ENCODE results near the gene CMTM7. TPM values are rescaled to one million over a fixed set of nuclear protein-coding genes. Genes with fewer than 3 reads are reported as not detected.
"Not testable (repeated sequence)": the region's sequence is repeated elsewhere in the genome, so short reads cannot be mapped to it uniquely, and the experiment has no call there.

Gene CMTM7
- total RNA-seq, 2 experiments from 2014 or later = 45.3 to 49.0 TPM

DNA sequence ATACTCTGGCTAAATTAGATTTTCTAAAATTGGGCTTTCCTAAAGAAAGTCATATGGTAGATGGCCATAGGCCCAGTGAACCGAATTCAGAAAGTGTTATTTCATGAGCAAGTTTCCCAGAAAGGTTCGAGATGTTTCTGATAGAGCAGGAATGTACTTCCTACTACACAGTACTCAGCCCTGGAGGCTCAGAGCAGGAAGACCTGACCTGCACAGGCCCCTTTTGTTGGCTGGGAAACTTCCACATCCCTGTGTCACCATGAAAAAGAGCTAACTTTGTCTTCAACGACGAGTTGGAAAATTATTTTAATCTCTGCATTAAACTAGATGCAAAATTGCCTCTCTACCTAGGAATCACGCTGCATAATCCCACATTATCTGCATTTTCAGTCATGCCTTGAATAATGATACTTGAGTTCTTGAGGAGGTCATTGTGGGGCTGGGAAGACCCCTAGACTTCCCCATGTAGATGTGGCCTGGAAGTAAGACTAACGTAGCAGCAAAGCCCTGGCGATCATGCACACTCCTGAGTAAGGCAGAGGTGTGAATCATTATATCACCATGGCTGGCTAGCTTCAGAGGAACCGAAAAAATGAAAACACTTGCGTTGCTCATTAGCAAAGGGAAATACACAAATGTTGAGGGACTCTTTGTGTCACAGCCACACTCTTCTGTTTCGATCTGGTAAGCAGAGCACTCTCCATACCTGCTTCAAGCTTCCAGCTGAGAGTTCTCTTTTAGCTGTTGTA is 47.1 kb downstream of the CMTM7 start:
- H3K4me3 Mint-ChIP-seq = peak overlapping the region; percentile 54
- POLR2A ChIA-PET = interaction anchor here (0.8 to 3.8 kb wide), 8 partner anchors 10 to 38 kb away, joined by 3 to 14 read pairs (median 5); no protein-coding TSS in a partner anchor
- H3K4me1 Mint-ChIP-seq = peaks cover 51% of the 10 kb centered on the region
- peaks cover 21% of the 10 kb centered on the region for H3K36me3 Mint-ChIP-seq
- no peaks in the 10 kb centered on the region for H3K9me3 Mint-ChIP-seq
- H3K27ac Mint-ChIP-seq = peak overlapping the region; percentile 91
- ATAC-seq (ENCODE audit: low read depth) = peak; percentile 31
- H3K27me3 Mint-ChIP-seq = no peaks in the 10 kb centered on the region
- DNase-seq = no peak

DNA sequence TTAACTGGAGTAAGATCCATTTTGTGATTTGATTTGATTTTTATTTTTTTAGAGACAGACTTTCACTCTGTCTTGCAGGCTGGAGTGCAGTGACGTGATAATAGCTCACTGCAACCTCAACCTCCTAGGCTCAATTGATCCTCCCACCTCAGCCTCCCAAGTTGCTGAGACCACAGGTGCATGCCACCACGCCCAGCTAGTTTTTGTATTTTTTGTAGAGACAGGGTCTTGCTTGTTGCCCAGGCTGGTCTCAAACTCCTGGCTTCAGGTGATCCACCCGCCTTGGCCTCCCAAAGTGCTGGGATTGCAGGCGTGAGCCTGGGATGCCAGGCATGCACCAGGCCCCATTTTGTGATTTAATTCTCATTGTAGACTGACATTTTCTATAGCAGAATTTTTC is 47.8 kb downstream of the CMTM7 start:
- Mint-ChIP-seq H3K27ac (peak overlapping the region; percentile 91), H3K36me3 (peaks cover 25% of the 10 kb centered on the region), H3K4me3 (peak overlapping the region; percentile 54), H3K4me1 (peaks cover 55% of the 10 kb centered on the region)
- DNase-seq; H3K9me3 Mint-ChIP-seq; ATAC-seq (ENCODE audit: low read depth); H3K27me3 Mint-ChIP-seq: not testable (repeated sequence)
- POLR2A ChIA-PET = interaction anchor here (0.8 to 3.8 kb wide), 6 partner anchors 12 to 39 kb away, joined by 3 to 14 read pairs (median 7); no protein-coding TSS in a partner anchor

DNA sequence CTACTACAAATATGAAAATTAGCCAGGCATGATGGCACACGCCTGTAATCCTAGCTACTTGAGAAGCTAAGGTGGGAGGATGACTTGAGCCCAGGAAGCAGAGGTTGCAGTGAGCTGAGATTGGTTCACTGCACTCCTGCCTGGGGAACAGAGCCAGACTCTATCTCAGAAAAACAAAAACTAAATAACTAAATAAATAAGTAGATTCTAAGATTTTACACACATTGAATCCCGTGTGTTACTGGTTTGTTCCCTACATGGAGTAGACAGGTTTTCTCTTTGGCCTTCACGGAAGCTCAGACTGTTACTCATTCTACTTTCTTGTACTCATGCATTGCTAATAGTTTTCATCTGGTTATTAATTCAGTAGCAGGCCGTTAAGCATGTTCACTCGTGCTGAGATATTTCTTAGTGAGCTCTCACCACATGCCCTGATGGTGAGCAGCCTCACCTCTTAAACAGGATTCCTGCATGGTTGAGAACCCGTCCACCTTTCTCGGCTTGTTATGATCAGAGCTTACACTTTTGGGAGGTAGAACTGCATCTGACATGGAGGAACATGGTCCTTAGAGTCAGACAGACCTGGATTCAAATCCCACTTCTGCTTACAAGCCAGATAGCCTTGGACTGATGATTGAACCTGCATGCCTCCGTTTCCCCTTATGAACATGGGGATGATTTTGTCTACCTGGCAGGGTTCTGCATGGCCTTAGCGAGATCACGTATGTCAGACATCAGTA is 49.1 kb downstream of the CMTM7 start:
- H3K27me3 Mint-ChIP-seq = no peaks in the 10 kb centered on the region
- POLR2A ChIA-PET = interaction anchor here (3.8 kb wide), 1 partner anchor 19 kb away, joined by 14 read pairs; no protein-coding TSS in a partner anchor
- no peak overlapping the region for H3K27ac Mint-ChIP-seq
- DNase-seq (no peak), ATAC-seq (ENCODE audit: low read depth) (no peak)
- H3K36me3 Mint-ChIP-seq = peaks cover 33% of the 10 kb centered on the region
- no peak overlapping the region for H3K4me3 Mint-ChIP-seq
- H3K4me1 Mint-ChIP-seq = peaks cover 52% of the 10 kb centered on the region
- H3K9me3 Mint-ChIP-seq = peaks cover 3% of the 10 kb centered on the region

DNA sequence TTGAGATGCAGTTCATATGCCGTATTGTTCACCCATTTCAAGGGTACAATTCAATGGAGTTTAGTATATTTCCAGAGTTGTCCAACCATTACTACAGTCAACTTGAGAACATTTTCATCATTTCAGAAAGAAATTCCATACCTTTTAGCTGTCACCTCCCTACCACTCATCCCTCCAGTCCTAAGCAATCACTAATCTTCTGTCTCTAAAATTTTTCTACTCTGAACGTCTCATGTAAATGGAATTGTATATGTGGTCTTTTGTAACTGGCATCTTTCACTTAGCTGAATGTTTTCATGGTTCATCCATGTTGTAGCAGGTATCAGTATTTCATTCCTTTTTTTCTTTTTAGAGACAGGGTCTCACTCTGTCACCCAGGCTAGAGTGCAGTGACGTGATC is 51.1 kb downstream of the CMTM7 start:
- H3K36me3 Mint-ChIP-seq = peaks cover 50% of the 10 kb centered on the region
- peak overlapping the region; percentile 10 for H3K27ac Mint-ChIP-seq
- POLR2A ChIA-PET = no interaction called here
- no peaks in the 10 kb centered on the region for H3K27me3 Mint-ChIP-seq
- peaks cover 47% of the 10 kb centered on the region for H3K4me1 Mint-ChIP-seq
- ATAC-seq (ENCODE audit: low read depth) (no peak), DNase-seq (no peak)
- H3K9me3 Mint-ChIP-seq = peaks cover 8% of the 10 kb centered on the region
- H3K4me3 Mint-ChIP-seq = no peak overlapping the region

DNA sequence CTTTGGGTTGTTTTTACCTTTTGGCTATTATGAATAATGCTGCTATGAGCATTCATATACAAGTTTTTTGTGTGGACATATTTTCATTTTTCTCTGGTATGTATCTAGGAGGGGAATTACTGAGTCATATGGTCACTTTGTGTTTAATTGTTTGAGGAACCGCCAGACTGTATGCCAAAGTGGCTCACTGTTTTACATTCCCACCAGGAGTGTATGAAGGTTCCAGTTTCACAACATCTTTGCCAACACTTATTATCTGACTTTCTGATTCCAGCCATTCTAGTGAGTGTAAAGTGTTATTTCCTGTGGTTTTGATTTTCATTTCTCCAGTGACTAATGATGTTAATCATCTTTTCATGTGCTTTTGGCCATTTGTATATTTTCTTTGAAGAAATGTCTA is 51.8 kb downstream of the CMTM7 start:
- ATAC-seq (ENCODE audit: low read depth) = peak; percentile 43
- Mint-ChIP-seq H3K9me3 (peaks cover 8% of the 10 kb centered on the region), H3K4me1 (peaks cover 44% of the 10 kb centered on the region), H3K27ac (no peak overlapping the region), H3K36me3 (peaks cover 54% of the 10 kb centered on the region), H3K4me3 (peak overlapping the region; percentile 22), H3K27me3 (no peaks in the 10 kb centered on the region)
- POLR2A ChIA-PET = interaction anchor here (0.7 kb wide), 1 partner anchor 14 kb away, joined by 4 read pairs; no protein-coding TSS in a partner anchor
- no peak for DNase-seq

DNA sequence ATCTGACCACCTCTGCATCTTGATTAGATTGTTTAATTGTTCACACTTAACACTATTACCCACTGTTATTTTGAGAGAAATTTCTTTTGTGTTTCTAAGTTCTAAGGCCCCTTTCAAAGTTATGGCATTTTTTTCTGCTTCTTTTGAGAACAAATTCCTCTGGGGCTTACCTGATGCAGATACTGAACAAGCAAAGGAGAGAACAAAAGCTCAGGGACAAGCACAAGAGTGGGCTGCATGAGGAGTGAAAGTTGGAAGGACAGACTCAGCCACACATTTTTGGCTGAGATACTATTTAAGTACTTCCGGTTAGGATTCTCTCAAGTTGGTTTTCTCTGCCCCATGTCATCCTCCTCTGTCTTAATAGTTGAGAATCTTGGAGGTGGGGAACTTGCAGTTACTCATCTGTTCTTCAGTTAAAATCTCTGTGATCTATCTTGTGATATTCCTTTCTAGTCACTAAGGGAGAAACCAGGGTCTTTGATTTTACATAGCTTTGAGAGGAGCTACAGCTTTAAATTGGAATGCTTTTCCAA is 56.3 kb downstream of the CMTM7 start:
- no peaks in the 10 kb centered on the region for H3K27me3 Mint-ChIP-seq
- H3K36me3 Mint-ChIP-seq = peaks cover 51% of the 10 kb centered on the region
- H3K4me1 Mint-ChIP-seq = peaks cover 28% of the 10 kb centered on the region
- H3K27ac Mint-ChIP-seq = peak overlapping the region; percentile 14
- no peak for ATAC-seq (ENCODE audit: low read depth)
- POLR2A ChIA-PET = interaction anchor here (1.0 to 2.3 kb wide), 4 partner anchors 10 to 29 kb away, joined by 3 to 8 read pairs (median 4); no protein-coding TSS in a partner anchor
- DNase-seq = no peak
- peaks cover 8% of the 10 kb centered on the region for H3K9me3 Mint-ChIP-seq
- peak overlapping the region; percentile 1 for H3K4me3 Mint-ChIP-seq

DNA sequence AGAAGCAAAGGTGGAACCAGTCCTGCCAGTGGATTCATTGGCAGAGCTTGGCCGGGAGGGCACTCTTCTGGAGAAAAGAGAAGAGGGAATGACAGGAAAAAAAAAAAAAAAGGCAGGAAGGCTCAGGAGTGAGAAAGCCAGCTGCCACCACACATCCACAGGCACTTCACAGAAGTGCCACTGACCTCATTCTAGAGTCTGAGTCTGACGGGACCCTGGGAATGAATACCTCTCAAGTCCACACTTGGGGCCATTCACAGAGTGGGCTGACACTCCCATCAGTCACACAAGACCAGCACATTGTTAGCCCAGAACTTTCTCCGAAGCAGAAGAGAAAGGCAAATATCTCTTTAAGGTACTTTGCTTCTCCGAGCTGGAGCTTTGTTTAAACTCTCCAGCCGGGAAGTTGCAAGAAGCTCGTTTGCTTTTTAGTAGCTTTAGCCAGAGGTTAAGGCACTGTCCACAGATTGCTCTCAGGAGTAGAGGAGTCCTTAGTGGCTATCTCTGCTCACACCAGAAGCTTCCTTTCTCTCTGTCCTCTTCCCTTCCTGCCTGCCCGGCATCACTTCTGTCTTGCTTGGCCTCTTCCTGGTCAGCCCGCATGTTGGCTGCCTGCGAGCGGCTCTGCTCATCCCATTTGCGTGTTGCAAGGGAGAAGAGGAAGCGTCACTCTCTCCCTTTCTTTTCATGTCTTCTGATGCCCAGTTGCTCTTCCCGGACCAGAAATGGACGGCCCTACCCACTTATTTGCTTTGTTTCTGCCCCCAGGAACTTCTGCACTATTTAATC is 57.2 kb downstream of the CMTM7 start:
- Mint-ChIP-seq H3K4me1 (peaks cover 21% of the 10 kb centered on the region), H3K27me3 (no peaks in the 10 kb centered on the region), H3K36me3 (peaks cover 53% of the 10 kb centered on the region), H3K9me3 (peaks cover 8% of the 10 kb centered on the region), H3K27ac (no peak overlapping the region), H3K4me3 (no peak overlapping the region)
- DNase-seq (no peak), ATAC-seq (ENCODE audit: low read depth) (no peak)
- POLR2A ChIA-PET = interaction anchor here (1.0 to 1.6 kb wide), 3 partner anchors 11 to 30 kb away, joined by 3 to 5 read pairs (median 3); no protein-coding TSS in a partner anchor

DNA sequence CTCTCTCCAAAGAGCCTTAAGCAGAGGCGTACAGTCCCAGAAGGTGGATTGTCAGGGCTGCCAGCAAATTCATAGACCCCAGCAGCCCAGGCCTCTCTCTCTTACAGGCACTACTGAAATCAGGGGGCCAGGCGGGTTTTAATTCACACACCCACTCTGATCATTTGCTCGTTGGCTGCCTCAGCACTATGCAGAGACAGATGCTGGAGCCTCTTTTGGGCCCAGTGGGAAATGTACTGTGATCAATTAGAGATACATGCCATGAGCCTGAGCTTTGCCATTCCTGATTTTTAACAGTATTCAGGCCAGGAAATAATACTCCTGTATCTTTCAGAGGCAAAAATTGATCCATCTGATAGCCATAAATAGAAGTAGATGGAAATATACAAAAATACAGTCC is 58.0 kb downstream of the CMTM7 start:
- no peaks in the 10 kb centered on the region for H3K27me3 Mint-ChIP-seq
- no peak overlapping the region for H3K27ac Mint-ChIP-seq
- ATAC-seq (ENCODE audit: low read depth) = no peak
- no peak for DNase-seq
- H3K4me1 Mint-ChIP-seq = peaks cover 22% of the 10 kb centered on the region
- H3K36me3 Mint-ChIP-seq = peaks cover 49% of the 10 kb centered on the region
- POLR2A ChIA-PET = no interaction called here
- no peak overlapping the region for H3K4me3 Mint-ChIP-seq
- H3K9me3 Mint-ChIP-seq = peaks cover 8% of the 10 kb centered on the region

DNA sequence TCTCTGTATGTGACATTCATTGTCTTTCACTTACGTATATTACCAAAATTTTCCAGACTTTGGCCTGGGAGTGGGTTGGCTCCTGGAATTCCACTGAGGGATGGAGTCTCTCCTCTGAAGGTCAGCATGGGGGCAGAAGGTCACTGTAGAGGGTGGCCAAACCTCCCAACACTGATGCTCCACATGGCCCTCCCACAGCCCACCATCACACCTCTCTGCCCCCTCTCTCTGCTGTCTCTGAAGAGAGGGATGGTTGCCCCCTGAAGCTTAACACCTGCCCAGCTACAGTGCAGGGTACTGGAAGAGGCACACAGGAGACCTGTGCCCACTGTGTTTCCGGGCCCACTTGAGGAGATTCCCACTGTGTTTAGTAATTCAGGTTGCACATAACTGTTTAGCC is 58.8 kb downstream of the CMTM7 start:
- POLR2A ChIA-PET = no interaction called here
- Mint-ChIP-seq H3K4me1 (peaks cover 22% of the 10 kb centered on the region), H3K36me3 (peaks cover 46% of the 10 kb centered on the region)

DNA sequence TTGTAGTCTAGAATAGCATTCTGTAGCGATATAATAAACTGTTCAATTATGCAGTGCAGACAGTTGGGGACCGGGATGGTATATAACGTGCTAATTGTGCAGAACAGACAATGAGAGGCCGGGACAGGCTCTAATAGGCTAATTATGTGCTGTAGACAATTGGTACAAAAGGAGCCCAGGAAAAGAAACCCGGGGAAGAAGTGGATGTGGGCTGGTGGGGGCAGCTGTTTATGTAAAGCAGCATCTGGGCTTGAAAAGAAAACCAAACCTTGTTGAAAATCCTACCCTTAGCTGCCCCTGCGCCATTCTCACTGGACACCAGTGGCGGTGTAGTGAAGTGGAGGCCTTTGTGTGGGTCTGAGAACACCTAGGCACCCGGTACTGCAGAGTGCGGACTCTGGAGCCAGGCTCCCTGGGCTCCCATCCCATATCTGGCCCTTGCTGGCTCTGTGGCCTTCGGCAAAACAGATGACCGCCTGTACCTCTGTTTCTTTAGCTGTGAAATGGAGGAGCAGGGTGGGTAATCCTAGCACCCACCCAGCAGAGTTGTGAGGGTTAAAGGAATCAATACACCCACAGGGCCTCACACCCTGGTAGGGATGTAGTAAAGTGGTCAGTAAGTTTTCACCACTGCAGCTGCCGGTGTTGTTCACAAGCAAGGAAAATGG is 59.5 kb downstream of the CMTM7 start:
- Mint-ChIP-seq H3K9me3 (peaks cover 5% of the 10 kb centered on the region), H3K4me3 (no peak overlapping the region), H3K27me3 (no peaks in the 10 kb centered on the region), H3K4me1 (peaks cover 29% of the 10 kb centered on the region), H3K36me3 (peaks cover 39% of the 10 kb centered on the region), H3K27ac (no peak overlapping the region)
- DNase-seq = no peak
- ATAC-seq (ENCODE audit: low read depth) = no peak
- POLR2A ChIA-PET = no interaction called here

More for the DNA sequence above, 58.8 kb downstream of the CMTM7 start:
- peaks cover 5% of the 10 kb centered on the region for H3K9me3 Mint-ChIP-seq
- DNase-seq (no peak), ATAC-seq (ENCODE audit: low read depth) (no peak)
- H3K4me3 Mint-ChIP-seq = no peak overlapping the region
- no peaks in the 10 kb centered on the region for H3K27me3 Mint-ChIP-seq
- peak overlapping the region; percentile 6 for H3K27ac Mint-ChIP-seq

DNA sequence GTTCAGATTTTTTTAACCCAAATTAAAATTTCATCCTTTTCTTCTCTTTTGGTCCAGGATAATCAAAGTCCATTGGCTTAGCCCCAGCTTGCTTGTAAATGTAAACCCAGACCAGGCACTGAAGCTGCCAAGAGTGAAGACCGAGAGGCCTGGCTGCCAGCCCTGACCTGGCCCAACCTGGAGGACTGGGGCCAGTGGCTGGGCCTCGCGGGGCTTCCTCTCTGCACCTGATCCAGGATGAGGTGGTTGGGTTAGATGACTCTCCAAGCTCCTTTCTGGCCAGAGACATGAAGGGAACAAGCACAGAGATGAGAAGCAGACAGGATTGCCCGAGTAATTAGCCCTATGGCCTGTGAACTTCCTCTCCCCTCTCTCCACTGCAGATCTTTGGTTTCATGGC is 60.4 kb downstream of the CMTM7 start:
- H3K4me3 Mint-ChIP-seq = no peak overlapping the region
- H3K36me3 Mint-ChIP-seq = peaks cover 30% of the 10 kb centered on the region
- POLR2A ChIA-PET = interaction anchor here (0.7 kb wide), 1 partner anchor 81 kb away, joined by 6 read pairs; no protein-coding TSS in a partner anchor
- DNase-seq (no peak), ATAC-seq (ENCODE audit: low read depth) (no peak)
- H3K27me3 Mint-ChIP-seq = no peaks in the 10 kb centered on the region
- H3K4me1 Mint-ChIP-seq = peaks cover 30% of the 10 kb centered on the region
- no peak overlapping the region for H3K27ac Mint-ChIP-seq
- H3K9me3 Mint-ChIP-seq = peaks cover 1% of the 10 kb centered on the region

DNA sequence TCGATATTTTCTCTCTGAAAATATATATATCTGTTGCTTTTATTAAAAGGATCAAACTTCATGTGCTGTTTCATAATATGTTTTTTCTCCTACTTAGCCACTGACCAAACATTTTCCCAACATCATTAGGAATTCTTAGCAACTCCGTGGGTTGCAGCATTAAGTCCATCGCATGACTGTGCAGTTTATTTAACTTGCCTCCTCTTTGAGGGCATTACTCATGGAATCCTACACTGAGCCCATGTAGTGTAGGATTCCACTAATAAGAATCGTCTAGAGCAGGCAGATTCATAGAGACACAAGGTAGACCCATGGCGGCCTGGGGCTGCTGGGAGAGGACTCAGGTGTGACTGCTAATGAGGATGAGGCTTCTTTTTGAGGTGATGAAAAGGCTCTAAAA is 61.7 kb downstream of the CMTM7 start:
- DNase-seq = no peak
- no peak for ATAC-seq (ENCODE audit: low read depth)
- Mint-ChIP-seq H3K27me3 (no peaks in the 10 kb centered on the region), H3K4me1 (peaks cover 33% of the 10 kb centered on the region), H3K4me3 (no peak overlapping the region), H3K27ac (peak overlapping the region; percentile 47), H3K36me3 (peaks cover 24% of the 10 kb centered on the region), H3K9me3 (no peaks in the 10 kb centered on the region)
- POLR2A ChIA-PET = no interaction called here

Data from activated naive CD8-positive, alpha-beta T cell treated with anti-CD3 and anti-CD28 coated beads, Interleukin-2, amount 10 ng/mL, durations not matched to agents 7 days and 5 days (primary cell).